ENCODE measurements around the gene UBE2J2. TPM values are rescaled to one million over a fixed set of nuclear protein-coding genes. Genes with fewer than 3 reads are reported as not detected.

The UBE2J2 gene
- total and polyA plus RNA-seq, 2 of the 4 experiments (the other 2 are of a cell fraction), result 20.6 to 67.5 TPM

GRCh38 chr1:1264868-1265272 is 8.8 kb downstream of the UBE2J2 start (continued):
- TF ChIP-seq CHD1 (IDR thresholded peaks at IDR 0.05; ENCODE audit: low read depth, low read length), result no peak

- Histone ChIP-seq H4K5ac (ENCODE audit: low read depth, low read length) (peak overlapping the region; percentile 55), H3K36me3 (ENCODE audit: control insufficient read depth, insufficient read depth, low read length) (peaks cover 58% of the 10 kb centered on the region), H2BK15ac (ENCODE audit: low read depth, low read length) (peak overlapping the region; percentile 16), H2BK120ac (ENCODE audit: low read depth, low read length) (peak overlapping the region; percentile 99), H3K4me2 (ENCODE audit: low read depth, low read length) (peak overlapping the region; percentile 20), H3K27ac (ENCODE audit: insufficient read depth, low read length) (peak overlapping the region; percentile 98), H3K4me3 (ENCODE audit: insufficient read depth, low read depth, low read length) (no peak overlapping the region), H3K9me3 (ENCODE audit: control insufficient read depth, insufficient read depth, low read length) (no peaks in the 10 kb centered on the region), H3K4ac (ENCODE audit: low read depth, low read length) (peak overlapping the region; percentile 97), H3K23ac (ENCODE audit: low read depth, low read length) (peak overlapping the region; percentile 52), H3K79me1 (ENCODE audit: low read depth in 1 of 2, low read length in 2 of 2) (peaks cover 26 to 63% of the 10 kb centered on the region in 2 experiments), H2AFZ (replicated peaks; ENCODE audit: low read length, poor library complexity) (no peak overlapping the region), H2BK20ac (ENCODE audit: low read depth, low read length) (peak overlapping the region; percentile 63), H4K8ac (ENCODE audit: low read depth in 2 of 2, low read length in 2 of 2) (peak overlapping the region; percentile 43 to 97), H3K18ac (ENCODE audit: low read depth, low read length) (peak overlapping the region; percentile 83), H3K27me3 (ENCODE audit: control insufficient read depth, insufficient read depth, low read length) (no peaks in the 10 kb centered on the region), H3K9me1 (ENCODE audit: insufficient read depth, low read length) (peaks cover 26% of the 10 kb centered on the region), H4K91ac (ENCODE audit: insufficient read depth, low read depth, low read length) (peak overlapping the region; percentile 85), H4K20me1 (ENCODE audit: insufficient read depth, low read length) (peaks cover 5% of the 10 kb centered on the region), H2AK9ac (replicated peaks; ENCODE audit: low read depth, low read length, poor library complexity) (peak overlapping the region; percentile 91), H3K14ac (replicated peaks; ENCODE audit: low read depth, low read length) (peak overlapping the region; percentile 35), H2AK5ac (ENCODE audit: low read depth, low read length) (peak overlapping the region; percentile 97), H2BK5ac (ENCODE audit: low read depth, low read length, poor library complexity, severe bottlenecking) (peak overlapping the region; percentile 100), H3K56ac (ENCODE audit: extremely low read depth, insufficient read depth, low read length) (peak overlapping the region; percentile 54; the same call in 1 of the 2 replicates), H3K9ac (ENCODE audit: low read depth, low read length) (peak overlapping the region; percentile 16), H3K4me1 (ENCODE audit: control insufficient read depth, insufficient read depth, low read length) (peaks cover 34% of the 10 kb centered on the region)
- TF ChIP-seq SMC3 (IDR thresholded peaks at IDR 0.05; ENCODE audit: low read depth, low read length) (no peak), MAFK (IDR thresholded peaks at IDR 0.05; ENCODE audit: low read depth, low read length) (no peak), CEBPB (IDR thresholded peaks at IDR 0.05; ENCODE audit: low read depth, low read length) (no peak), RAD21 (IDR thresholded peaks at IDR 0.05; ENCODE audit: low read length) (no peak), BHLHE40 (IDR thresholded peaks at IDR 0.05; ENCODE audit: low read depth, low read length) (no peak), FOS (IDR thresholded peaks at IDR 0.05; ENCODE audit: low read depth, low read length) (no peak)
- TF ChIP-seq, protein P1, sequence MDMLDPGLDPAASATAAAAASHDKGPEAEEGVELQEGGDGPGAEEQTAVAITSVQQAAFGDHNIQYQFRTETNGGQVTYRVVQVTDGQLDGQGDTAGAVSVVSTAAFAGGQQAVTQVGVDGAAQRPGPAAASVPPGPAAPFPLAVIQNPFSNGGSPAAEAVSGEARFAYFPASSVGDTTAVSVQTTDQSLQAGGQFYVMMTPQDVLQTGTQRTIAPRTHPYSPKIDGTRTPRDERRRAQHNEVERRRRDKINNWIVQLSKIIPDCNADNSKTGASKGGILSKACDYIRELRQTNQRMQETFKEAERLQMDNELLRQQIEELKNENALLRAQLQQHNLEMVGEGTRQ (IDR thresholded peaks at IDR 0.05; ENCODE audit: low read depth, low read length), result no peak
- TF ChIP-seq, protein P2, sequence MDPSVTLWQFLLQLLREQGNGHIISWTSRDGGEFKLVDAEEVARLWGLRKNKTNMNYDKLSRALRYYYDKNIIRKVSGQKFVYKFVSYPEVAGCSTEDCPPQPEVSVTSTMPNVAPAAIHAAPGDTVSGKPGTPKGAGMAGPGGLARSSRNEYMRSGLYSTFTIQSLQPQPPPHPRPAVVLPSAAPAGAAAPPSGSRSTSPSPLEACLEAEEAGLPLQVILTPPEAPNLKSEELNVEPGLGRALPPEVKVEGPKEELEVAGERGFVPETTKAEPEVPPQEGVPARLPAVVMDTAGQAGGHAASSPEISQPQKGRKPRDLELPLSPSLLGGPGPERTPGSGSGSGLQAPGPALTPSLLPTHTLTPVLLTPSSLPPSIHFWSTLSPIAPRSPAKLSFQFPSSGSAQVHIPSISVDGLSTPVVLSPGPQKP (IDR thresholded peaks at IDR 0.05; ENCODE audit: borderline replicate concordance, low read depth, low read length), result no peak
- dilution Hi-C loops (cut with HindIII; ENCODE audit: low sequenced_read_pairs, unreplicated experiment), result no loop called here
- ATAC-seq (ENCODE audit: low read depth), result peak; percentile 3; the same call in 1 of the 2 replicates
- in situ Hi-C loops (cut with MboI; ENCODE audit: low sequenced_read_pairs), result no loop called here
- ChIA-PET POLR2A (ENCODE audit: unreplicated experiment) (interaction anchor here (0.9 kb wide), 1 partner anchor 9 kb away, joined by 5 read pairs; the partner anchor contains the start of gene UBE2J2), CTCF (interaction anchor here (0.9 to 1.4 kb wide), 3 partner anchors 14 to 142 kb away, joined by 3 to 6 read pairs (median 4); no protein-coding TSS in a partner anchor)
- peak; percentile 61 for DNase-seq
- 75% methylated on average over 2 of the region's 9 CpGs; no CpG with 5 or more reads in 1 of the 2 experiments for WGBS, 2 experiments (ENCODE audit: extremely low coverage in 2 of 2, insufficient read length in 1 of 2)
- intact Hi-C loops (cut with micrococcal nuclease), result no loop called here
- BruUV-seq (replicated peaks), result no TSS peak
These were observed 9.6 kb downstream of the UBE2J2 start for GRCh38 chr1:1264026-1264425.

Data from IMR-90 (cell line).